SK-N-MC (cell line): ENCODE data around the gene TLR9.

Experiments used
- EZH2 ChIP-seq: fragments of 200-600 bp; sonication (generic); IDR thresholded peaks from one replicate; pipeline ENCODE4 v1.6.1; 2017; ENCODE audit warnings: antibody characterized with exemption
- POLR2AphosphoS5 ChIP-seq: IDR thresholded peaks from 2 replicates; pipeline ENCODE4 v1.6.1; 2012; ENCODE audit warnings: mild to moderate bottlenecking, low read depth, low read length, borderline replicate concordance

DNA sequence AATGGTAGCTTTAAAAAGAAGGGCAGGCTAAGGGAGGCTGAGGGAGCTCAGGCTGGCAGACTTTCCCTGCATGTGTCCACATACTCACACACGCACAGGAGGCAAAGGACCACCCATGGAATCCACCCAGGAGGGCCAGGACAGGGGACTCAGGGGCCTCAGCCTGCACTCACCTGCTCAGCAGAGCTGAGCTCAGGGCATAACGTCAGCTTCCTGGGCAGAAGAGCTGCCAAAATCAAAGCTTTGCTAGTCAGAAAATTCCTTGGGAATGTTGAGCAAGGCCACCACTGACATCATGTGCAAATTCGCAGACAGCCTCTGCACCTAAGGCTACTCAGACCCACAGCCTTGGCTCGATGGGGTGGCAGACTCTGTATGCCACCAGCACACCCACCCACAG is 43.9 kb downstream of the TLR9 start:
- no peak for TF ChIP-seq EZH2
- TF ChIP-seq POLR2AphosphoS5, result no peak
